Right lobe of liver (tissue), 4 donors: ENCODE data around the gene CMKLR1.

ENCODE experiments used
- CTCF ChIP-seq, 4 donors: fragments of 200-600 bp in 3 of 4; fragments of 450-650 bp in 1 of 4; IDR thresholded peaks; one replicate each; pipeline versions ENCODE4 v1.5.1 to v1.8.0; 2016 to 2022; ENCODE audit warnings: antibody characterized with exemption in 4 of 4, mild to moderate bottlenecking in 2 of 4
- POLR2A ChIP-seq: fragments of 450-650 bp; IDR thresholded peaks from one replicate; pipeline ENCODE4 v1.6.1; 2017; ENCODE audit warnings: antibody characterized with exemption, mild to moderate bottlenecking
- donor health status: DM: no; HTN: no; CAD: no.
- donor health status: DM: no; HTN: no; CAD: no.
- donor health status: DM: no; HTN: yes; CAD: no.

GRCh38 chr12:108355069-108355468 is 16.0 kb upstream of the CMKLR1 start:
- TF ChIP-seq CTCF (IDR thresholded peaks at IDR 0.05): no peak
- TF ChIP-seq POLR2A: no peak
